Stomach smooth muscle (tissue), 2 donors: ENCODE measurements around the gene GNAO1.

Source experiments
- H3K27ac ChIP-seq: one replicate; pipeline ENCODE4 v1.7.0; 2013; ENCODE audit warnings: mild to moderate bottlenecking, low read length, inconsistent platforms
- H3K27me3 ChIP-seq, 2 donors: one replicate each; pipeline ENCODE4 v1.7.0; 2013; ENCODE audit warnings: low read length in 2 of 2; ENCODE audit not compliant: insufficient read depth in 2 of 2, control insufficient read depth in 1 of 2
- H3K36me3 ChIP-seq, 2 donors: one replicate each; pipeline ENCODE4 v1.7.0; 2013; ENCODE audit warnings: low read length in 2 of 2; ENCODE audit not compliant: control insufficient read depth in 2 of 2, insufficient read depth in 2 of 2
- H3K4me1 ChIP-seq: one replicate; pipeline ENCODE4 v1.7.0; 2013; ENCODE audit warnings: low read length; ENCODE audit not compliant: control insufficient read depth, insufficient read depth
- H3K4me3 ChIP-seq, 2 donors: one replicate each; pipeline ENCODE4 v1.7.0; 2013; ENCODE audit warnings: low read length in 2 of 2
- H3K9ac ChIP-seq, 2 donors: one replicate each; pipeline ENCODE4 v1.7.0; 2013; ENCODE audit warnings: low read length in 2 of 2, mild to moderate bottlenecking in 1 of 2
- H3K9me3 ChIP-seq, 2 donors: one replicate each; pipeline ENCODE4 v1.7.0; 2013; ENCODE audit warnings: low read length in 2 of 2; ENCODE audit not compliant: control insufficient read depth in 2 of 2
- donor health status: healthy.
- donor health status: Pancreatic carcinoma.

Gene GNAO1

GRCh38 chr16:56191156-56191815 is at the start of gene GNAO1:
Gene GNAO1 (plus strand): TSS chr16:56191489. CDS start chr16:56192236, 747 bp downstream.
- Histone ChIP-seq H3K4me3 (peak within 1 kb of the TSS; percentile 78 to 84), H3K9ac (peak within 1 kb of the TSS; percentile 80 to 88), H3K9me3 (no peaks in the 10 kb centered on the region), H3K27me3 (no peaks in the 10 kb centered on the region), H3K36me3 (no peaks in the 10 kb centered on the region), H3K27ac (peak within 1 kb of the TSS; percentile 90), H3K4me1 (peaks cover 35% of the 10 kb centered on the region)

GRCh38 chr16:56143666-56144065 is 47.6 kb upstream of the GNAO1 start:
- Histone ChIP-seq H3K9me3 (no peaks in the 10 kb centered on the region), H3K4me1 (no peaks in the 10 kb centered on the region), H3K9ac (no peak overlapping the region), H3K36me3 (no peaks in the 10 kb centered on the region), H3K4me3 (no peak overlapping the region), H3K27me3 (no peaks in the 10 kb centered on the region), H3K27ac (no peak overlapping the region)

GRCh38 chr16:56145369-56145768 is 45.9 kb upstream of the GNAO1 start:
- H3K4me3 ChIP-seq: no peak overlapping the region
- H3K27me3 ChIP-seq: no peaks in the 10 kb centered on the region
- no peaks in the 10 kb centered on the region for H3K9me3 ChIP-seq
- H3K36me3 ChIP-seq: no peaks in the 10 kb centered on the region
- no peak overlapping the region for H3K27ac ChIP-seq
- H3K4me1 ChIP-seq: no peaks in the 10 kb centered on the region
- no peak overlapping the region for H3K9ac ChIP-seq

GRCh38 chr16:56151621-56152020 is 39.7 kb upstream of the GNAO1 start:
- Histone ChIP-seq H3K27ac (no peak overlapping the region), H3K4me3 (no peak overlapping the region), H3K4me1 (no peaks in the 10 kb centered on the region), H3K9ac (no peak overlapping the region), H3K27me3 (no peaks in the 10 kb centered on the region), H3K9me3 (no peaks in the 10 kb centered on the region), H3K36me3 (no peaks in the 10 kb centered on the region)

GRCh38 chr16:56161658-56162057 is 29.6 kb upstream of the GNAO1 start:
- Histone ChIP-seq H3K36me3 (no peaks in the 10 kb centered on the region), H3K9ac (no peak overlapping the region), H3K9me3 (no peaks in the 10 kb centered on the region), H3K4me1 (no peaks in the 10 kb centered on the region), H3K27ac (no peak overlapping the region), H3K4me3 (no peak overlapping the region), H3K27me3 (no peaks in the 10 kb centered on the region)

- Histone ChIP-seq H3K27ac (no peak overlapping the region), H3K4me1 (no peaks in the 10 kb centered on the region), H3K27me3 (no peaks in the 10 kb centered on the region), H3K9me3 (no peaks in the 10 kb centered on the region), H3K36me3 (no peaks in the 10 kb centered on the region), H3K9ac (no peak overlapping the region), H3K4me3 (no peak overlapping the region)
Observed at GRCh38 chr16:56163089-56163488, 28.2 kb upstream of the GNAO1 start.

- no peaks in the 10 kb centered on the region for H3K4me1 ChIP-seq
- no peaks in the 10 kb centered on the region for H3K36me3 ChIP-seq
- H3K27ac ChIP-seq: no peak overlapping the region
- H3K27me3 ChIP-seq: no peaks in the 10 kb centered on the region
- H3K9me3 ChIP-seq: no peaks in the 10 kb centered on the region
- H3K9ac ChIP-seq: no peak overlapping the region
- no peak overlapping the region for H3K4me3 ChIP-seq
Observed at GRCh38 chr16:56163938-56164337, 27.4 kb upstream of the GNAO1 start.

- no peaks in the 10 kb centered on the region for H3K4me1 ChIP-seq
- H3K9ac ChIP-seq: no peak overlapping the region
- H3K36me3 ChIP-seq: no peaks in the 10 kb centered on the region
- H3K9me3 ChIP-seq: no peaks in the 10 kb centered on the region
- no peak overlapping the region for H3K27ac ChIP-seq
- H3K27me3 ChIP-seq: no peaks in the 10 kb centered on the region
- no peak overlapping the region for H3K4me3 ChIP-seq
Observed at GRCh38 chr16:56164636-56165035, 26.7 kb upstream of the GNAO1 start.

- Histone ChIP-seq H3K4me1 (no peaks in the 10 kb centered on the region), H3K27ac (no peak overlapping the region), H3K9ac (no peak overlapping the region), H3K9me3 (no peaks in the 10 kb centered on the region), H3K4me3 (no peak overlapping the region), H3K36me3 (no peaks in the 10 kb centered on the region), H3K27me3 (no peaks in the 10 kb centered on the region)
Observed at GRCh38 chr16:56174411-56174810, 16.9 kb upstream of the GNAO1 start.

- Histone ChIP-seq H3K27ac (no peak overlapping the region), H3K9me3 (no peaks in the 10 kb centered on the region), H3K27me3 (no peaks in the 10 kb centered on the region), H3K9ac (no peak overlapping the region), H3K36me3 (no peaks in the 10 kb centered on the region), H3K4me3 (no peak overlapping the region), H3K4me1 (no peaks in the 10 kb centered on the region)
Observed at GRCh38 chr16:56181401-56181800, 9.9 kb upstream of the GNAO1 start.

- H3K9me3 ChIP-seq: no peaks in the 10 kb centered on the region
- H3K4me3 ChIP-seq: no peak overlapping the region
- H3K9ac ChIP-seq: no peak overlapping the region
- H3K36me3 ChIP-seq: no peaks in the 10 kb centered on the region
- H3K27ac ChIP-seq: no peak overlapping the region
- no peaks in the 10 kb centered on the region for H3K4me1 ChIP-seq
- H3K27me3 ChIP-seq: no peaks in the 10 kb centered on the region
Observed at GRCh38 chr16:56183266-56183665, 8.0 kb upstream of the GNAO1 start.
